GM06990 (cell line): ENCODE measurements around the gene CYTH4.

Experiments used
- DNase-seq: peaks from one replicate; pipeline ENCODE4 v3.0.0-alpha.2; 2011; ENCODE audit not compliant: insufficient read length; ENCODE audit errors: extremely low read depth
- H3K27me3 ChIP-seq: replicated peaks from 2 replicates; pipeline ENCODE4 v1.6.0; 2011; ENCODE audit warnings: low read length; ENCODE audit not compliant: control insufficient read depth, insufficient read depth
- H3K36me3 ChIP-seq: 2 replicates; pipeline ENCODE4 v1.5.1; 2011; ENCODE audit warnings: low read length; ENCODE audit not compliant: control insufficient read depth, insufficient read depth
- H3K4me3 ChIP-seq: replicated peaks from 2 replicates; pipeline ENCODE4 v1.5.1; 2011; ENCODE audit warnings: low read depth, mild to moderate bottlenecking, control low read depth, low read length
- TF ChIP-seq, protein P1 (sequence below): IDR thresholded peaks from 2 replicates; pipeline ENCODE4 v1.5.1; 2011; ENCODE audit warnings: low read length, control low read depth, mild to moderate bottlenecking, inconsistent platforms; ENCODE audit not compliant: insufficient read depth, poor library complexity, severe bottlenecking

CYTH4 gene

GRCh38 chr22:37305887-37306286, 23.6 kb downstream of the CYTH4 start:
- peaks cover 18% of the 10 kb centered on the region for H3K36me3 ChIP-seq
- no peak for DNase-seq
- no peak overlapping the region for H3K4me3 ChIP-seq
- TF ChIP-seq, protein P1, sequence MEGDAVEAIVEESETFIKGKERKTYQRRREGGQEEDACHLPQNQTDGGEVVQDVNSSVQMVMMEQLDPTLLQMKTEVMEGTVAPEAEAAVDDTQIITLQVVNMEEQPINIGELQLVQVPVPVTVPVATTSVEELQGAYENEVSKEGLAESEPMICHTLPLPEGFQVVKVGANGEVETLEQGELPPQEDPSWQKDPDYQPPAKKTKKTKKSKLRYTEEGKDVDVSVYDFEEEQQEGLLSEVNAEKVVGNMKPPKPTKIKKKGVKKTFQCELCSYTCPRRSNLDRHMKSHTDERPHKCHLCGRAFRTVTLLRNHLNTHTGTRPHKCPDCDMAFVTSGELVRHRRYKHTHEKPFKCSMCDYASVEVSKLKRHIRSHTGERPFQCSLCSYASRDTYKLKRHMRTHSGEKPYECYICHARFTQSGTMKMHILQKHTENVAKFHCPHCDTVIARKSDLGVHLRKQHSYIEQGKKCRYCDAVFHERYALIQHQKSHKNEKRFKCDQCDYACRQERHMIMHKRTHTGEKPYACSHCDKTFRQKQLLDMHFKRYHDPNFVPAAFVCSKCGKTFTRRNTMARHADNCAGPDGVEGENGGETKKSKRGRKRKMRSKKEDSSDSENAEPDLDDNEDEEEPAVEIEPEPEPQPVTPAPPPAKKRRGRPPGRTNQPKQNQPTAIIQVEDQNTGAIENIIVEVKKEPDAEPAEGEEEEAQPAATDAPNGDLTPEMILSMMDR = no peak
- H3K27me3 ChIP-seq = no peaks in the 10 kb centered on the region

DNA sequence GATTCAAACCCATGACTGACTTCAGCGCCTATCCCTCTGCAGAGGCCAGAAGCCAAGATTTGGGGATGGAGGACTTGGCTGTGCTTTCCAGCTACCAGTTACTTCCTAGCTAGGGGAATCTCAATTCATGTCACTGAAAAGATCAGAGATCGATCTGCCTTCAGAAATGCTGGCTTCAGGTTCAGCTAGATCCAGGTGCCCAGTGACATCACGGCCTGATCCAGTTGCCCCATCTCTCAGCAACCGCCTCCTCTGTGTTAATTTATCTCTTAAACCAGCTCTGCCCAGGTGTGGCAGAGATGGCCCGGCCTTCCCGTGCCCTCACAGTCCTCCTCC, 24.2 kb downstream of the CYTH4 start:
- Histone ChIP-seq H3K36me3 (peaks cover 15% of the 10 kb centered on the region), H3K27me3 (no peaks in the 10 kb centered on the region), H3K4me3 (no peak overlapping the region)
- TF ChIP-seq, protein P1 = no peak
- no peak for DNase-seq

- Histone ChIP-seq H3K27me3 (no peaks in the 10 kb centered on the region), H3K4me3 (no peak overlapping the region), H3K36me3 (peaks cover 15% of the 10 kb centered on the region)
- TF ChIP-seq, protein P1 = no peak
- no peak for DNase-seq
Measured at GRCh38 chr22:37308385-37309200, 26.3 kb downstream of the CYTH4 start.

- DNase-seq = peak; percentile 58
- Histone ChIP-seq H3K27me3 (no peaks in the 10 kb centered on the region), H3K36me3 (peaks cover 11% of the 10 kb centered on the region), H3K4me3 (peak overlapping the region; percentile 1; the same call in 1 of the 2 replicates)
- TF ChIP-seq, protein P1 = no peak
Measured at GRCh38 chr22:37309211-37310074, 27.1 kb downstream of the CYTH4 start.

GRCh38 chr22:37310075-37310606, 27.8 kb downstream of the CYTH4 start:
- Histone ChIP-seq H3K4me3 (peak overlapping the region; percentile 1; the same call in 1 of the 2 replicates), H3K27me3 (no peaks in the 10 kb centered on the region), H3K36me3 (peaks cover 11% of the 10 kb centered on the region)
- no peak for DNase-seq
- TF ChIP-seq, protein P1 = no peak
